ENCODE results near the gene EIF1AY.

GRCh38 chrY:20578206-20578605, 2.6 kb downstream of the EIF1AY start:
- TF ChIP-seq CTCF (conservative IDR thresholded peaks at IDR 0.05; ENCODE audit: low read depth, low read length) (no peak), EZH2 (IDR thresholded peaks at IDR 0.05; ENCODE audit: borderline replicate concordance, low read depth, low read length, poor library complexity, severe bottlenecking) (no peak)
